ENCODE measurements around the gene CDH23.

- TF ChIP-seq EZH2phosphoT487 (IDR thresholded peaks at IDR 0.05; ENCODE audit: low read length) (no peak), EZH2 (optimal IDR thresholded peaks at IDR 0.05; ENCODE audit: low read depth, low read length) (no peak), CTCF (IDR thresholded peaks at IDR 0.05; ENCODE audit: low read length) (no peak)
Measured at GRCh38 chr10:71816936-71817618, 420.4 kb downstream of the CDH23 start.

Data from MM.1S (cell line).